Duodenal mucosa (tissue), 2 donors: ENCODE results near the gene RANBP17.
"Not testable (repeated sequence)": the region's sequence is repeated elsewhere in the genome, so short reads cannot be mapped to it uniquely, and the experiment has no call there.

Experiments
- H3K27ac ChIP-seq: one replicate; pipeline ENCODE4 v1.7.0; 2013; ENCODE audit warnings: low read depth, low read length
- H3K27me3 ChIP-seq, 2 donors: one replicate each; pipeline ENCODE4 v1.7.0; 2013; ENCODE audit warnings: low read length in 2 of 2, control low read depth in 1 of 2; ENCODE audit not compliant: insufficient read depth in 2 of 2, control insufficient read depth in 1 of 2
- H3K36me3 ChIP-seq, 2 donors: one replicate each; pipeline ENCODE4 v1.7.0; 2013; ENCODE audit warnings: low read length in 2 of 2, control low read depth in 1 of 2; ENCODE audit not compliant: insufficient read depth in 2 of 2, control insufficient read depth in 1 of 2
- H3K4me1 ChIP-seq, 2 donors: one replicate each; pipeline ENCODE4 v1.7.0; 2013; ENCODE audit warnings: low read length in 2 of 2, control low read depth in 1 of 2; ENCODE audit not compliant: insufficient read depth in 2 of 2, control insufficient read depth in 1 of 2
- H3K4me3 ChIP-seq, 2 donors: one replicate each; pipeline ENCODE4 v1.7.0; 2013; ENCODE audit warnings: low read length in 2 of 2, low read depth in 1 of 2
- H3K9ac ChIP-seq, 2 donors: one replicate each; pipeline ENCODE4 v1.7.0; 2013; ENCODE audit warnings: low read length in 2 of 2, low read depth in 1 of 2
- H3K9me3 ChIP-seq, 2 donors: one replicate each; pipeline ENCODE4 v1.7.0; 2013; ENCODE audit warnings: low read length in 2 of 2, control low read depth in 1 of 2; ENCODE audit not compliant: control insufficient read depth in 1 of 2

Gene RANBP17

GRCh38 chr5:170861667-170861916 lies 226 bp upstream of the RANBP17 start:
- peaks cover 0 to 3% of the 10 kb centered on the region in 2 donors for H3K27me3 ChIP-seq
- no peak overlapping the region for H3K9ac ChIP-seq
- H3K4me3 ChIP-seq: peak overlapping the region in 1 of 2 donors; percentile 5
- H3K4me1 ChIP-seq: peaks cover 8 to 9% of the 10 kb centered on the region in 2 donors
- H3K27ac ChIP-seq: no peak overlapping the region
- H3K9me3 ChIP-seq: peaks cover 3 to 12% of the 10 kb centered on the region in 2 donors
- H3K36me3 ChIP-seq: no peaks in the 10 kb centered on the region

GRCh38 chr5:170863646-170864045 lies 1.8 kb downstream of the RANBP17 start:
- Histone ChIP-seq H3K36me3 (no peaks in the 10 kb centered on the region), H3K4me3 (no peak overlapping the region), H3K27me3 (peaks cover 0 to 3% of the 10 kb centered on the region in 2 donors), H3K9me3 (peaks cover 3 to 12% of the 10 kb centered on the region in 2 donors), H3K27ac (no peak overlapping the region), H3K9ac (no peak overlapping the region), H3K4me1 (peaks cover 8 to 9% of the 10 kb centered on the region in 2 donors)

GRCh38 chr5:170865622-170866021 lies 3.8 kb downstream of the RANBP17 start:
- H3K27me3 ChIP-seq: peaks cover 0 to 3% of the 10 kb centered on the region in 2 donors
- no peak overlapping the region for H3K9ac ChIP-seq
- no peak overlapping the region for H3K4me3 ChIP-seq
- H3K4me1 ChIP-seq: peaks cover 8 to 9% of the 10 kb centered on the region in 2 donors
- H3K36me3 ChIP-seq: no peaks in the 10 kb centered on the region
- peaks cover 3 to 9% of the 10 kb centered on the region in 2 donors for H3K9me3 ChIP-seq
- no peak overlapping the region for H3K27ac ChIP-seq

- H3K27ac ChIP-seq: no peak overlapping the region
Measured at GRCh38 chr5:170867825-170868224, 6.0 kb downstream of the RANBP17 start.

GRCh38 chr5:170870390-170870789 lies 8.6 kb downstream of the RANBP17 start:
- not testable (repeated sequence) for H3K4me1 ChIP-seq, H3K9ac ChIP-seq, H3K27ac ChIP-seq, H3K27me3 ChIP-seq, H3K9me3 ChIP-seq, H3K4me3 ChIP-seq, H3K36me3 ChIP-seq

More at GRCh38 chr5:170867825-170868224, 6.0 kb downstream of the RANBP17 start:
- H3K9me3 ChIP-seq: peaks cover 0 to 5% of the 10 kb centered on the region in 2 donors
- no peak overlapping the region for H3K4me3 ChIP-seq
- H3K27me3 ChIP-seq: peaks cover 0 to 3% of the 10 kb centered on the region in 2 donors
- H3K4me1 ChIP-seq: peaks cover 5 to 6% of the 10 kb centered on the region in 2 donors
- no peaks in the 10 kb centered on the region for H3K36me3 ChIP-seq
- no peak overlapping the region for H3K9ac ChIP-seq

- no peaks in the 10 kb centered on the region for H3K27me3 ChIP-seq
- no peaks in the 10 kb centered on the region for H3K36me3 ChIP-seq
- H3K4me3 ChIP-seq: no peak overlapping the region
- no peak overlapping the region for H3K9ac ChIP-seq
- H3K4me1 ChIP-seq: no peaks in the 10 kb centered on the region
- no peak overlapping the region for H3K27ac ChIP-seq
- peaks cover 0 to 5% of the 10 kb centered on the region in 2 donors for H3K9me3 ChIP-seq
Measured at GRCh38 chr5:170874017-170874416, 12.2 kb downstream of the RANBP17 start.

GRCh38 chr5:170875811-170876210 lies 14.0 kb downstream of the RANBP17 start:
- H3K36me3 ChIP-seq: no peaks in the 10 kb centered on the region
- H3K4me1 ChIP-seq: no peaks in the 10 kb centered on the region
- H3K27me3 ChIP-seq: no peaks in the 10 kb centered on the region
- H3K4me3 ChIP-seq: no peak overlapping the region
- H3K9me3 ChIP-seq: peaks cover 0 to 5% of the 10 kb centered on the region in 2 donors
- no peak overlapping the region for H3K27ac ChIP-seq
- H3K9ac ChIP-seq: no peak overlapping the region

- Histone ChIP-seq H3K36me3 (no peaks in the 10 kb centered on the region), H3K27ac (no peak overlapping the region), H3K4me1 (no peaks in the 10 kb centered on the region), H3K9me3 (no peaks in the 10 kb centered on the region), H3K9ac (no peak overlapping the region), H3K27me3 (no peaks in the 10 kb centered on the region), H3K4me3 (no peak overlapping the region)
Measured at GRCh38 chr5:170880084-170880483, 18.3 kb downstream of the RANBP17 start.

- no peaks in the 10 kb centered on the region for H3K27me3 ChIP-seq
- no peak overlapping the region for H3K27ac ChIP-seq
- H3K36me3 ChIP-seq: no peaks in the 10 kb centered on the region
- H3K9ac ChIP-seq: no peak overlapping the region
- H3K4me3 ChIP-seq: no peak overlapping the region
- no peaks in the 10 kb centered on the region for H3K9me3 ChIP-seq
- no peaks in the 10 kb centered on the region for H3K4me1 ChIP-seq
Measured at GRCh38 chr5:170882345-170882744, 20.5 kb downstream of the RANBP17 start.

GRCh38 chr5:170885256-170885655 lies 23.4 kb downstream of the RANBP17 start:
- Histone ChIP-seq H3K27ac (no peak overlapping the region), H3K36me3 (no peaks in the 10 kb centered on the region), H3K9me3 (no peaks in the 10 kb centered on the region), H3K9ac (no peak overlapping the region), H3K27me3 (no peaks in the 10 kb centered on the region), H3K4me3 (no peak overlapping the region), H3K4me1 (no peaks in the 10 kb centered on the region)

- H3K4me3 ChIP-seq: no peak overlapping the region
- H3K27me3 ChIP-seq: no peaks in the 10 kb centered on the region
- H3K4me1 ChIP-seq: no peaks in the 10 kb centered on the region
- no peak overlapping the region for H3K9ac ChIP-seq
- no peaks in the 10 kb centered on the region for H3K36me3 ChIP-seq
- no peak overlapping the region for H3K27ac ChIP-seq
- no peaks in the 10 kb centered on the region for H3K9me3 ChIP-seq
Measured at GRCh38 chr5:170885809-170886208, 24.0 kb downstream of the RANBP17 start.
